Smooth muscle cell (in vitro differentiated cells): ENCODE results near the gene HYLS1. TPM values are rescaled to one million over a fixed set of nuclear protein-coding genes. Genes with fewer than 3 reads are reported as not detected.

Experiments
- DNase-seq: peaks from one replicate; lab custom pipeline; 2025; ENCODE audit not compliant: unreplicated experiment; lab: John Stamatoyannopoulos, UW
- H2AFZ ChIP-seq: fragments of 200-600 bp; sonication (generic); 2 replicates; pipeline ENCODE4 v1.6.0; 2016; ENCODE audit warnings: antibody characterized with exemption, low read depth, mild to moderate bottlenecking
- H3F3A ChIP-seq: fragments of 200-600 bp; sonication (generic); 2 replicates; pipeline ENCODE4 v1.6.0; 2017; ENCODE audit warnings: antibody characterized with exemption, low read depth
- H3K27ac ChIP-seq: fragments of 200-600 bp; sonication (generic); 2 replicates; pipeline ENCODE4 v1.5.1; 2016; ENCODE audit warnings: low read depth, mild to moderate bottlenecking
- H3K27me3 ChIP-seq: fragments of 200-600 bp; sonication (generic); 2 replicates; pipeline ENCODE4 v1.6.1; 2016; ENCODE audit warnings: low read depth, mild to moderate bottlenecking
- H3K36me3 ChIP-seq: fragments of 200-600 bp; sonication (generic); 2 replicates; pipeline ENCODE4 v1.5.1; 2016; ENCODE audit warnings: low read depth
- H3K4me1 ChIP-seq: fragments of 200-600 bp; sonication (generic); 2 replicates; pipeline ENCODE4 v1.5.1; 2016; ENCODE audit warnings: low read depth
- H3K4me2 ChIP-seq: fragments of 200-600 bp; sonication (generic); 2 replicates; pipeline ENCODE4 v1.6.0; 2016; ENCODE audit warnings: mild to moderate bottlenecking
- H3K4me3 ChIP-seq: fragments of 200-600 bp; sonication (generic); 2 replicates; pipeline ENCODE4 v1.5.1; 2016; ENCODE audit warnings: mild to moderate bottlenecking
- H3K79me2 ChIP-seq: fragments of 200-600 bp; sonication (generic); 2 replicates; pipeline ENCODE4 v1.6.0; 2016; ENCODE audit warnings: low read depth, mild to moderate bottlenecking
- H3K9ac ChIP-seq: fragments of 200-600 bp; sonication (generic); 2 replicates; pipeline ENCODE4 v1.6.0; 2016; ENCODE audit warnings: low read depth
- H3K9me3 ChIP-seq: fragments of 200-600 bp; sonication (generic); replicated peaks from 2 replicates; pipeline ENCODE4 v1.5.1; 2016; ENCODE audit warnings: low read depth
- H4K20me1 ChIP-seq: fragments of 200-600 bp; sonication (generic); 2 replicates; pipeline ENCODE4 v1.6.0; 2016; ENCODE audit warnings: low read depth
- WGBS: methylation state at CpG from one replicate; pipeline ENCODE4 v1.1.7; 2016; ENCODE audit warnings: low lambda C conversion rate; 5-methylcytosine and 5-hydroxymethylcytosine counted together
- polyA plus RNA-seq: library from polyadenylated mRNA; unstranded; fragments of >200 nt; fragmentation: Nextera tagmentation; extraction: Ambion mirVana; gene quantifications from 2 replicates; pipeline ENCODE4 v1.2.1, GENCODE V29; 2016
- total RNA-seq: library from RNA; depleted of rRNA; stranded (reverse); fragments of >200 nt; gene quantifications from 2 replicates; pipeline ENCODE4 v1.2.3, GENCODE V29; 2014
- TF ChIP-seq, protein P1 (sequence below): fragments of 200-600 bp; sonication (generic); IDR thresholded peaks from 2 replicates; pipeline ENCODE4 v1.5.1; 2017; ENCODE audit warnings: borderline replicate concordance, mild to moderate bottlenecking, antibody characterized with exemption; ENCODE audit not compliant: insufficient read depth, poor library complexity, severe bottlenecking

HYLS1 gene
- total and polyA plus RNA-seq, 2 experiments from 2014 or later: 4.1 to 6.4 TPM

DNA sequence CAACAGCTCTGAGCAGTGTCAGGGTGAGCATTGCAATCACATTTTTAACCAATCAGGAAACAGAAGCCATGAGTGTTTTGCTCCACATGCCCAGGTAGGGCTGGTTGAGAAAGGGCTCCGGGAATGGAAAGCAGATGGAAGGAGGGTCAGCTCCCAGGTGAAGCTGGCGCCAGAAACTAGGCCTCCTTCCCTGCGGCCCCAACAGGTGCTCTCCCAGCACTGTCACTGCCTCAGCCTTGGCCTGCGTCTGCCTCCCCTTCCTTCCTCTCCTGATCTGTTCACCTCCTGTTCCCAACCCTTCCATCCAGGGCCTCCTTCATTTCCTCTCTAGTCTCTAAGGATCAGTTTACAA is 53.8 kb downstream of the HYLS1 start:
- H3K4me3 ChIP-seq: no peak overlapping the region
- no peak overlapping the region for H3K9ac ChIP-seq
- peaks cover 3% of the 10 kb centered on the region for H3K4me1 ChIP-seq
- TF ChIP-seq, protein P1, sequence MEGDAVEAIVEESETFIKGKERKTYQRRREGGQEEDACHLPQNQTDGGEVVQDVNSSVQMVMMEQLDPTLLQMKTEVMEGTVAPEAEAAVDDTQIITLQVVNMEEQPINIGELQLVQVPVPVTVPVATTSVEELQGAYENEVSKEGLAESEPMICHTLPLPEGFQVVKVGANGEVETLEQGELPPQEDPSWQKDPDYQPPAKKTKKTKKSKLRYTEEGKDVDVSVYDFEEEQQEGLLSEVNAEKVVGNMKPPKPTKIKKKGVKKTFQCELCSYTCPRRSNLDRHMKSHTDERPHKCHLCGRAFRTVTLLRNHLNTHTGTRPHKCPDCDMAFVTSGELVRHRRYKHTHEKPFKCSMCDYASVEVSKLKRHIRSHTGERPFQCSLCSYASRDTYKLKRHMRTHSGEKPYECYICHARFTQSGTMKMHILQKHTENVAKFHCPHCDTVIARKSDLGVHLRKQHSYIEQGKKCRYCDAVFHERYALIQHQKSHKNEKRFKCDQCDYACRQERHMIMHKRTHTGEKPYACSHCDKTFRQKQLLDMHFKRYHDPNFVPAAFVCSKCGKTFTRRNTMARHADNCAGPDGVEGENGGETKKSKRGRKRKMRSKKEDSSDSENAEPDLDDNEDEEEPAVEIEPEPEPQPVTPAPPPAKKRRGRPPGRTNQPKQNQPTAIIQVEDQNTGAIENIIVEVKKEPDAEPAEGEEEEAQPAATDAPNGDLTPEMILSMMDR: no peak
- H3K9me3 ChIP-seq: no peaks in the 10 kb centered on the region
- H4K20me1 ChIP-seq: no peaks in the 10 kb centered on the region
- no peak for DNase-seq
- H3K79me2 ChIP-seq: no peaks in the 10 kb centered on the region
- 91% methylated on average over 4 of the region's 4 CpGs for WGBS
- no peak overlapping the region for H3K4me2 ChIP-seq
- H2AFZ ChIP-seq: no peak overlapping the region
- H3K27ac ChIP-seq: no peak overlapping the region
- H3K27me3 ChIP-seq: no peaks in the 10 kb centered on the region
- H3F3A ChIP-seq: no peaks in the 10 kb centered on the region
- H3K36me3 ChIP-seq: no peaks in the 10 kb centered on the region

DNA sequence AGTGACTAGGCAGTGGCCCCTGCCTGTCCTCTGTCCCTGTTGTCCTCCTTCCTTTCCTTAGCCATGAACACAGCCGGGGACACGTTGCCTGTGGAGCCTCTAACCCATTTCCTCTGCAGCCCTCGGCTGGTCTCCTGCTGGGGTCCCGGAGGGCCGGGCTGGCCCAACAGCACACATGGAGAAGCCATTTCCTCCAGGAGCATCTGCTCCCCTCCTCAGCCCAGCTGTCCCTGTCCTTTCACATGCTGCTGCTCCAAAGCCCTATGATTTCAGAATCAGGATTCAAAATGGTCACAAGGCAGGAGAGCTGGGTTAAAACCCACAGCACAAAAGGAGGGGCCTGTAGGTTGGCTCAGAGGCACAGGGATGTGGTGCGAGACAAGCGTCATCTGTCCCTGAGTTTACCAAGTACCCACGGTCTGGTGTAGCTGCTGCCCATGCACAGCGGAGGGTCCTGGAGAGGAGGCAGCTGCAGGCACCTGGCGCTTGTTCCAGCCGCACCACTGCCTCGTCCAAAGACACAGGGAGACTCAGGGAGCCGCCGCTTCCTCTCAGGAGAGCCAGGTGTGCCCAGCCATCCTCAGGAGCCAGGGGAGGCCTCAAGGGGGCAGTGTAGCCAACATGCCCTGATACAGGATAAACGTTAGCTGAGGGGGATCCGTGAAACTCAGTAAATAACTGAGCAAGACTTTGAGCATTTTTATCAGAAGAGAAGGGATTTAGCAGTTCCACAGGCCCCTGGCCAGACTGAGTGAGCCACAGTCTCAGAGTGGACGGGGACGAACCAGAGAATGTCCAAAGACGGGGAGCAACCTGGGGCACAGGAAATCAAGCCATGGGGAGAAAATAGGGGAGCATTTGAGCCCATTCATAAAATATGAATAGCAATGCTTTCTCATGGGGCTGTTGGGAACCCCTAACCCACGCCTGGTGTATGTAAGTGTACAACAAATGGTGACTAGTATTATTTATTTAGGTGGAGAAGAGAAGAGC is 54.4 kb downstream of the HYLS1 start:
- DNase-seq: no peak
- no peak overlapping the region for H3K9ac ChIP-seq
- H3K79me2 ChIP-seq: no peaks in the 10 kb centered on the region
- no peak overlapping the region for H3K4me3 ChIP-seq
- H3K4me2 ChIP-seq: no peak overlapping the region
- H3K9me3 ChIP-seq: no peaks in the 10 kb centered on the region
- no peaks in the 10 kb centered on the region for H4K20me1 ChIP-seq
- no peaks in the 10 kb centered on the region for H3K36me3 ChIP-seq
- H3K27me3 ChIP-seq: no peaks in the 10 kb centered on the region
- no peaks in the 10 kb centered on the region for H3F3A ChIP-seq
- TF ChIP-seq, protein P1: peak; percentile 61
- no peak overlapping the region for H2AFZ ChIP-seq
- 37% methylated on average over 20 of the region's 20 CpGs for WGBS
- peaks cover 3% of the 10 kb centered on the region for H3K4me1 ChIP-seq
- no peak overlapping the region for H3K27ac ChIP-seq

DNA sequence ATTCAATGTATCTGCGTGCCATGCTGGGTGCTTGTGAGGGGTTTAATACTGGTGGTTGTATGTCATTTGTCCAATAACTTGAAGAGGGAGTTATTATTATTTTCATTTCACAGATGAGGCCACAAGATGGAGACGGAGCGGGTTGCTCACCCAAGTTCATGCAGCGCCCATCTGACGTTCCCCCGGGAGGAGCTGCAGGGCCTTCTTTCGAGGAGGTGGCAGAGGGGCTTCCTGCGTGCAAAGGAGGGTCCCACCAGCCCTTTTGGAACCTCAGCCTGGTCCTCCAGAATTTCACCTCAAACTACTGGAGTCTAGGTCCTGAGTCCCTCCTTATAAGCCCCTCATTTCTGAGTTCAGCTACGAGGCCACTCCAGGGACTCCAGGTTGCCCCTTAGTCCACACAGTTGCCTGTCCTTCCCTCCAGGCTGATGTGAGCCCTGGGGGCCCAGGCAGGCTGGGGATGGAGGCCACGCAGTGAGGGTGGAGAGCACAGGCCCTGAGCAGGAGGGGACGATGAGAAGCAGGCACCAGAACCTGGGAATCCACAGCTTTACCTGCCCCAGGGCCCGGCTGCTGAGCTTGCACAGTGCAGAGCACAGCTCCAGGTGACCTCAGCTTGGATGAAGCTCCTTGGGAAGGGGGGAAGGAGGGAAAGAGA is 55.4 kb downstream of the HYLS1 start:
- H3K79me2 ChIP-seq: no peaks in the 10 kb centered on the region
- no peak overlapping the region for H3K4me3 ChIP-seq
- WGBS: 96% methylated on average over 12 of the region's 12 CpGs

More for the DNA sequence above, 55.4 kb downstream of the HYLS1 start:
- Histone ChIP-seq H2AFZ (no peak overlapping the region), H3K9me3 (no peaks in the 10 kb centered on the region), H3K36me3 (no peaks in the 10 kb centered on the region), H3F3A (no peaks in the 10 kb centered on the region), H3K4me1 (peaks cover 3% of the 10 kb centered on the region), H4K20me1 (no peaks in the 10 kb centered on the region), H3K4me2 (no peak overlapping the region), H3K9ac (no peak overlapping the region), H3K27ac (no peak overlapping the region), H3K27me3 (no peaks in the 10 kb centered on the region)
- TF ChIP-seq, protein P1: no peak
- no peak for DNase-seq
